IMR-90 (cell line): ENCODE results near the gene DUS3L. TPM values are rescaled to one million over a fixed set of nuclear protein-coding genes. Genes with fewer than 3 reads are reported as not detected.

Experiments used
- ATAC-seq: fragments of 200-7000 bp; cut with Tn5 transposase; 2 replicates; pipeline ENCODE4 v1.9.1; 2020; ENCODE audit warnings: low read depth, mild to moderate bottlenecking, moderate library complexity
- BruUV-seq: library from RNA; stranded (reverse); fragments of 400-500 nt; replicated peaks from 2 replicates; lab custom pipeline; 2021; lab: Mats Ljungman, UMichigan
- CTCF ChIA-PET: fragments of 300-600 bp; formaldehyde crosslinking; extraction: SDS; loops from one replicate; lab custom pipeline; 2021; ENCODE audit warnings: antibody characterized with exemption; lab: Yijun Ruan, JAX
- POLR2A ChIA-PET: fragments of 300-600 bp; sonication (Branson Sonifier 250); formaldehyde crosslinking; loops from one replicate; lab custom pipeline; 2022; ENCODE audit warnings: antibody characterized with exemption; ENCODE audit not compliant: unreplicated experiment; lab: Charles Lee
- DNase-seq: peaks from one replicate; pipeline ENCODE4 v3.0.0; 2013
- H2AFZ ChIP-seq: replicated peaks from 2 replicates; pipeline ENCODE3; 2013; ENCODE audit warnings: low read length, mild to moderate bottlenecking; ENCODE audit not compliant: poor library complexity
- H2AK5ac ChIP-seq: 2 replicates; pipeline ENCODE4 v1.6.1; 2013; ENCODE audit warnings: low read depth, low read length, inconsistent platforms
- H2AK9ac ChIP-seq: replicated peaks from 2 replicates; pipeline ENCODE3; 2013; ENCODE audit warnings: mild to moderate bottlenecking, low read depth, low read length, moderate library complexity; ENCODE audit not compliant: poor library complexity
- H2BK120ac ChIP-seq: 2 replicates; pipeline ENCODE4 v1.6.1; 2013; ENCODE audit warnings: low read depth, low read length, inconsistent platforms
- H2BK15ac ChIP-seq: 3 replicates; pipeline ENCODE4 v1.6.1; 2013; ENCODE audit warnings: low read depth, low read length, inconsistent platforms
- H2BK20ac ChIP-seq: 2 replicates; pipeline ENCODE4 v1.6.1; 2013; ENCODE audit warnings: low read depth, mild to moderate bottlenecking, inconsistent platforms, low read length, moderate library complexity
- H2BK5ac ChIP-seq: 2 replicates; pipeline ENCODE4 v1.6.1; 2013; ENCODE audit warnings: mild to moderate bottlenecking, low read depth, low read length, inconsistent platforms; ENCODE audit not compliant: poor library complexity, severe bottlenecking
- H3K14ac ChIP-seq: replicated peaks from 2 replicates; pipeline ENCODE4 v1.6.1; 2013; ENCODE audit warnings: low read depth, low read length, inconsistent platforms
- H3K18ac ChIP-seq: 2 replicates; pipeline ENCODE4 v1.6.1; 2013; ENCODE audit warnings: low read depth, low read length, control low read depth
- H3K23ac ChIP-seq: 2 replicates; pipeline ENCODE4 v1.6.1; 2013; ENCODE audit warnings: low read depth, low read length, inconsistent platforms
- H3K27ac ChIP-seq: 2 replicates; pipeline ENCODE4 v1.5.1; 2013; ENCODE audit warnings: mild to moderate bottlenecking, control low read depth, low read length; ENCODE audit not compliant: insufficient read depth
- H3K27me3 ChIP-seq: 2 replicates; pipeline ENCODE4 v1.6.1; 2013; ENCODE audit warnings: low read length; ENCODE audit not compliant: control insufficient read depth, insufficient read depth
- H3K36me3 ChIP-seq: 2 replicates; pipeline ENCODE4 v1.6.1; 2013; ENCODE audit warnings: low read length, mixed read lengths; ENCODE audit not compliant: control insufficient read depth, insufficient read depth
- H3K4ac ChIP-seq: 2 replicates; pipeline ENCODE4 v1.6.1; 2013; ENCODE audit warnings: low read depth, low read length, inconsistent platforms
- H3K4me1 ChIP-seq: 2 replicates; pipeline ENCODE4 v1.6.1; 2013; ENCODE audit warnings: low read length, mixed read lengths; ENCODE audit not compliant: control insufficient read depth, insufficient read depth
- H3K4me2 ChIP-seq: 2 replicates; pipeline ENCODE4 v1.6.1; 2013; ENCODE audit warnings: low read depth, mild to moderate bottlenecking, control low read depth, low read length, moderate library complexity
- H3K4me3 ChIP-seq: 2 replicates; pipeline ENCODE4 v1.5.1; 2013; ENCODE audit warnings: low read depth, mild to moderate bottlenecking, control low read depth, low read length, moderate library complexity; ENCODE audit not compliant: insufficient read depth
- H3K56ac ChIP-seq: 2 replicates; pipeline ENCODE4 v1.6.1; 2013; ENCODE audit warnings: low read length, inconsistent platforms; ENCODE audit not compliant: insufficient read depth; ENCODE audit errors: extremely low read depth
- H3K79me1 ChIP-seq, 2 experiments: 2 replicates each; pipeline ENCODE4 v1.6.1; 2013; ENCODE audit warnings: low read length in 2 of 2, inconsistent platforms in 1 of 2, low read depth in 1 of 2
- H3K9ac ChIP-seq: 2 replicates; pipeline ENCODE4 v1.6.1; 2013; ENCODE audit warnings: low read depth, low read length, control low read depth
- H3K9me1 ChIP-seq: 2 replicates; pipeline ENCODE4 v1.6.1; 2013; ENCODE audit warnings: low read length, inconsistent platforms; ENCODE audit not compliant: insufficient read depth
- H3K9me3 ChIP-seq: 2 replicates; pipeline ENCODE4 v1.6.1; 2013; ENCODE audit warnings: low read length; ENCODE audit not compliant: control insufficient read depth, insufficient read depth
- H4K20me1 ChIP-seq: 2 replicates; pipeline ENCODE4 v1.6.1; 2013; ENCODE audit warnings: low read length, inconsistent platforms; ENCODE audit not compliant: insufficient read depth
- H4K5ac ChIP-seq: 2 replicates; pipeline ENCODE4 v1.6.1; 2013; ENCODE audit warnings: mild to moderate bottlenecking, low read depth, low read length, control low read depth
- H4K8ac ChIP-seq, 2 experiments: 2 replicates each; pipeline ENCODE4 v1.6.1; 2013; ENCODE audit warnings: low read depth in 2 of 2, low read length in 2 of 2, control low read depth in 1 of 2, inconsistent platforms in 1 of 2
- H4K91ac ChIP-seq: 2 replicates; pipeline ENCODE4 v1.6.1; 2013; ENCODE audit warnings: low read depth, low read length, inconsistent platforms; ENCODE audit not compliant: insufficient read depth
- CEBPB ChIP-seq: IDR thresholded peaks from 2 replicates; pipeline ENCODE4 v1.6.1; 2012; ENCODE audit warnings: low read depth, low read length, improper control_type of control experiment
- WGBS, 2 experiments: methylation state at CpG; one replicate each; pipeline versions ENCODE4 v1.1.5 to v1.1.7; 2013; ENCODE audit warnings: missing lambda C conversion rate in 2 of 2; ENCODE audit not compliant: insufficient read length in 1 of 2; ENCODE audit errors: extremely low coverage in 2 of 2; 5-methylcytosine and 5-hydroxymethylcytosine counted together
- dilution Hi-C: fragments of 300-500 bp; cut with HindIII; formaldehyde crosslinking; loops from one replicate; pipeline ENCODE4 v1.14.3; 2018; ENCODE audit warnings: low sequenced_read_pairs; ENCODE audit not compliant: unreplicated experiment
- in situ Hi-C: fragments of 300-500 bp; cut with MboI; formaldehyde crosslinking; loops from 3 replicates; pipeline ENCODE4 v1.14.3; 2019; ENCODE audit warnings: low sequenced_read_pairs, inconsistent platforms, mixed read lengths
- intact Hi-C: fragments of 100-400 bp; cut with micrococcal nuclease; formaldehyde crosslinking; loops from 2 replicates; pipeline ENCODE4 v1.10.0; 2022
- polyA plus RNA-seq, 3 experiments: library from polyadenylated mRNA; depleted of rRNA; stranded (reverse); fragments of >200 nt; gene quantifications; 2 replicates each; pipeline ENCODE4 v1.2.3, GENCODE V29; 2012; ENCODE audit warnings: low replicate concordance in 1 of 3
- total RNA-seq: library from RNA; depleted of rRNA; stranded (reverse); fragments of >200 nt; gene quantifications from 2 replicates; pipeline ENCODE4 v1.2.3, GENCODE V29; 2012
- TF ChIP-seq, protein P1 (sequence below): fragments of 150-350 bp; IDR thresholded peaks from 2 replicates; pipeline ENCODE4 v1.6.1; 2017; ENCODE audit warnings: mild to moderate bottlenecking, antibody characterized with exemption, low read length, low read depth

DUS3L gene
- total and polyA plus RNA-seq, 2 of the 4 experiments (the other 2 are of a cell fraction): 12.4 to 21.3 TPM

DNA sequence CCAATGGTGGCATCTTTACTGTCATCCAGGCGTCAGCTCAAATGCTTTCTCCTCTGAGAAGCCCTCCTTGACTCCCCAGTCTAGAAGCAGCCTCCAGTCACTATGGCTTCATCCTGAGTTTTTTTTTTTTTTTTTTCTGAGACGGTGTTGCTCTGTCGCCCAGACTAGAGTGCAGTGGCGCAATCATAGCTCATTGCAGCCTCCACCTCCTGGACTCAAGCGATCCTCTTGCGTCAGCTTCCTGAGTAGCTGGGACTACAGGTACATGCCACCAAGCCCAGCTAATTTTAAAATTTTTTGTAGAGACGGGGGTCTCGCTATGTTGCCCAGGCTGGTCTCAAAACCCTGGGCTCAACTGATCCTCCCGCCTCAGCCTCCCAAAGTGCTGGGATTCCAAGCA, 18.1 kb upstream of the DUS3L start:
- Histone ChIP-seq H4K91ac (no peak overlapping the region), H3K9me3 (no peaks in the 10 kb centered on the region), H3K9ac (no peak overlapping the region), H3K4me1 (no peaks in the 10 kb centered on the region), H4K20me1 (no peaks in the 10 kb centered on the region), H2BK15ac (no peak overlapping the region), H3K4ac (no peak overlapping the region), H3K14ac (no peak overlapping the region), H3K27me3 (peaks cover 18% of the 10 kb centered on the region), H3K4me3 (no peak overlapping the region), H3K79me1 (no peaks in the 10 kb centered on the region), H3K4me2 (no peak overlapping the region), H3K18ac (no peak overlapping the region), H3K27ac (no peak overlapping the region), H2AFZ (no peak overlapping the region), H2BK120ac (no peak overlapping the region), H4K8ac (no peak overlapping the region), H3K9me1 (no peaks in the 10 kb centered on the region), H3K23ac (no peak overlapping the region), H2AK9ac (no peak overlapping the region), H3K56ac (no peak overlapping the region), H2BK5ac (no peak overlapping the region), H2AK5ac (no peak overlapping the region), H2BK20ac (no peak overlapping the region), H3K36me3 (no peaks in the 10 kb centered on the region), H4K5ac (no peak overlapping the region)
- in situ Hi-C loops (loop anchor here (10.0 kb wide), 1 partner anchor 216 kb away; no protein-coding TSS in a partner anchor), intact Hi-C loops (loop anchor here (10.0 kb wide), 1 partner anchor 156 kb away; no protein-coding TSS in a partner anchor), dilution Hi-C loops (no loop called here)
- BruUV-seq: no TSS peak
- WGBS, 2 experiments: 96% methylated on average over 3 of the region's 9 CpGs; no CpG with 5 or more reads in 1 of the 2 experiments
- POLR2A ChIA-PET: no interaction called here
- ATAC-seq: no peak
- CTCF ChIA-PET: interaction anchor here (0.6 kb wide), 1 partner anchor 30 kb away, joined by 7 read pairs; no protein-coding TSS in a partner anchor
- no peak for DNase-seq
- peak; percentile 27; the same call in 1 of the 2 replicates for TF ChIP-seq CEBPB
- TF ChIP-seq, protein P1, sequence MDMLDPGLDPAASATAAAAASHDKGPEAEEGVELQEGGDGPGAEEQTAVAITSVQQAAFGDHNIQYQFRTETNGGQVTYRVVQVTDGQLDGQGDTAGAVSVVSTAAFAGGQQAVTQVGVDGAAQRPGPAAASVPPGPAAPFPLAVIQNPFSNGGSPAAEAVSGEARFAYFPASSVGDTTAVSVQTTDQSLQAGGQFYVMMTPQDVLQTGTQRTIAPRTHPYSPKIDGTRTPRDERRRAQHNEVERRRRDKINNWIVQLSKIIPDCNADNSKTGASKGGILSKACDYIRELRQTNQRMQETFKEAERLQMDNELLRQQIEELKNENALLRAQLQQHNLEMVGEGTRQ: no peak
